GM21447 (cell line): ENCODE results near the gene ABHD16A.

ENCODE experiments used
- ATAC-seq: cut with Tn5 transposase; IDR thresholded peaks from one replicate; pipeline ENCODE4 v1.9.1; 2021; ENCODE audit not compliant: unreplicated experiment

ABHD16A gene

GRCh38 chr6:31690231-31691077 is 12.7 kb downstream of the ABHD16A start:
- no peak for ATAC-seq

GRCh38 chr6:31689249-31690110 is 13.6 kb downstream of the ABHD16A start:
- ATAC-seq: no peak

DNA sequence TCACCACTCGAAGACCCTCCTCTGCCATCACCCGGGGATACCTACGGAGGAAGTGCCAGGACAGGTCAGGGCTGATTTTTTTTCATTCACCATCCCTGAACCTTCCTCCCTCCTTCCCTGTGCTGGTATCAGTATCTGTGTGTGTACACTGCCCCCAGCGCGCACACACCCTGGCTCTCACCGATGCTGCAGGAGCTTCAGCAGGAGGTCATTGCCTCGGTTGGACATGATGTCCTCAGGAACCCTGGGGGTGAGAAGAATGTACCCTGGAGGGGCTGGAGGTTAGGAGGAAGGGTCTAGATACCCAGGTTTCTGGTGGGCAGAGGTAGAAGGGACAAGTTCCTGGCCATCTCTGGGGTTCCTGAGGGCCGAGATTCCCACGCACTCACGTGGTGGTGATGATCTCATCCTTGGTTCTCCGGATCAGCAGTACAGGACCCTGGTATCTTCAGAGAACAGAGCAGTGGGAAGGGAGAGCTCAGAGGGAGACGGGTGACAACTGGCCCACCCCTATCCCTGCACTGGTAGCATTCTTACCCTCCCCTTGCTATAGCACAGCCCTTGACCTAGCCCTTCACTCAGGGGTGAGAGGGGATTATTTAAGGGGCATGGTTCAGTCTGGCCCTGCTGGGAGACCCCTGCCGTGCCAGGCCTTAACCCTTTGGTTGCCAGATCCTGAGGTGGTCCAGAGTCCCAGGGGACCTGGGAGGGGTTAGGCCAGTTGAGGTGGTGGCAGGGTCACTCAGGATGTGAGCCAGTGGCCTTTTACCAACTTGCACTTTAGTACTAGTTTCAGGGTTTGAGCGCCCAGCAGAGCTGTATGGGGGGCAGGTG is 15.0 kb downstream of the ABHD16A start:
- no peak for ATAC-seq

GRCh38 chr6:31687321-31687720 is 15.8 kb downstream of the ABHD16A start:
- ATAC-seq: no peak

GRCh38 chr6:31686483-31686882 is 16.6 kb downstream of the ABHD16A start:
- no peak for ATAC-seq

DNA sequence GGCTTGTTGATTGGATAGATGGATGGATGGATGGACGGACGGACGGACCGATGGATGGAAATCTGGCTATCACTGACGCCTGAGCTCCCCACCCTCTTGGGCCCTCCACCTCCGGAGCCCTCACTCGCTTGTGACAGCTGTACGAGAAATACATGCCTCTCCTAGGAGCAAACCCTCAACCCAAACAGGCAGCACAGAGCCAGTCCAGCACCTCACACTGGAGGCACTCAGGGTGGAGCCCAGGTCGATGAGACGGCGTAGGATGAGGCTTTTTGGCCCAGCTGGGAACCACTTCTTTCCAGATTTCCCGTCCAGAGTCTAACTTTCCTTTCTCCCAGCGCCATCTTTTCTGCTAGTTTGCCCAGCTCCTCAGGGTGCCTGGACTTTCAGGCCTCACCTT is 19.5 kb downstream of the ABHD16A start:
- ATAC-seq: no peak

- ATAC-seq: no peak
Observed at GRCh38 chr6:31681135-31681671, 21.9 kb downstream of the ABHD16A start.

GRCh38 chr6:31680226-31681134 is 22.6 kb downstream of the ABHD16A start, which contains the start of gene LY6G5C:
LY6G5C (minus strand) TSS chr6:31681067; CDS start chr6:31680373, 694 bp downstream.
- ATAC-seq: no peak

- ATAC-seq: no peak
Observed at GRCh38 chr6:31677955-31678354, 25.2 kb downstream of the ABHD16A start.

DNA sequence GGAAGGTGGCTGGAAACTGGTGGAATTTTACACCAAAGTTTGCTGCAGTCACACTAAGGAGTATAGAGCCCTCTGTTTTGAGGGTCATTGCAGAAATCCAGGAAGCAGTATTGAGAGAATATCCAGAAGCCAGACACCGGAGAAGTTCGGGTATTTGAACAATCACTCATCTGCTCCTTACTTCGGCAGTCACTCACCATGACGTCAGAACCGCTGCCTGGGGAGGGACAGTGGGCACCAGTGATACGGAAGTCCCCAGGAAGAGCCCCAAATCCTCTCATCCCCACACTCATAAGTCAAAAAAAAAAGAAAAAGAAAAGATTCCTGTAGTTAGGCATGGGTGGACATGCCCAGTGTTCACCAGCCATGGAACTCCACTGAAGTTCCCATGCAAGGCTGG is 26.2 kb downstream of the ABHD16A start:
- ATAC-seq: no peak

GRCh38 chr6:31676322-31676903 is 26.7 kb downstream of the ABHD16A start:
- no peak for ATAC-seq

DNA sequence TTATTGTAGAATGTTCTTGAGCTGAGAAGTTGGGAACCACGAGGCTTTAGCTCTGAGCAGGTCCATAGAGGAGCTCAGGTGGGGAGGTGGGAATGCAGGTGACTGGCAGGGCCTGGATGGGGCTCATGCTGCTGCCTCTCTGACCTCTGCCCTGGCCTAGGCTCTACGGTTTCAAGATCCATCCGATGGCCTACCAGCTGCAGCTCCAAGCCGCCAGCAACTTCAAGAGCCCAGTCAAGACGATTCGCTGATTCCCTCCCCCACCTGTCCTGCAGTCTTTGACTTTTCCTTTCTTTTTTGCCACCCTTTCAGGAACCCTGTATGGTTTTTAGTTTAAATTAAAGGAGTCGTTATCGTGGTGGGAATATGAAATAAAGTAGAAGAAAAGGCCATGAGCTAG is 33.4 kb downstream of the ABHD16A start, which contains the start of gene LY6G5B:
Gene LY6G5B (plus strand): TSS at position 301 of the 400 bp plus-strand sequence. CDS start 975 bp downstream, outside the sequence.
- no peak for ATAC-seq

DNA sequence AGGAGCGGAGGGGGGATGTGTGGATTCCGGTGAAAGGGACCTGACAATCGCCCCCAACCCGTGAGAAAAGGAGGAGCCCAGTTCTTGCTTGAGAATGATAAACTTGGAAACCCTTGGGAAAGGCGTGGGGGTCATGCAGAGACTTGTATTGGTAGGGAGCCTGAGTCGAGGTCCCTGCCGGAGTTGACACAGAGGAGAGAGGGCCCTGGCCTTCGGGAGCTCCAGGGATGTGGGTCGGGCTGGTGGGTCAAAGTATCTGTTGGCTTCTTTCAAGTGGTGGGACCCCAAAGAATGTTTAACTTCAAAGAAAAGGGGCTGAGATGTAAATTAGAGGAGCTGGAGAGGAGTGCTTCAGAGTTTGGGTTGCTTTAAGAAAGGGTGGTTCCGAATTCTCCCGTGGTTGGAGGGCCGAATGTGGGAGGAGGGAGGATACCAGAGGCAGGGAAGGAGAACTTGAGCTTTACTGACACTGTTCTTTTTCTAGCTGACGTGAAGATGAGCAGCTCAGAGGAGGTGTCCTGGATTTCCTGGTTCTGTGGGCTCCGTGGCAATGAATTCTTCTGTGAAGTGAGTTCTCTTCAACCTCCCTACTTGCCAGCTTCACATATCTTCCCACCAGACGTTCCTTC is 36.7 kb downstream of the ABHD16A start:
- ATAC-seq: no peak

GRCh38 chr6:31665501-31666336 is 37.4 kb downstream of the ABHD16A start, which contains the start of gene CSNK2B:
CSNK2B (plus strand) TSS chr6:31666080; CDS start chr6:31666832, 752 bp downstream.
- peak; percentile 73 for ATAC-seq

- ATAC-seq: peak; percentile 30
Observed at GRCh38 chr6:31664790-31665500, 38.2 kb downstream of the ABHD16A start, which contains the start of gene GPANK1. GPANK1 (minus strand) TSS chr6:31664997; CDS start chr6:31664478, 519 bp downstream.

GRCh38 chr6:31663961-31664789 is 38.9 kb downstream of the ABHD16A start:
- ATAC-seq: no peak
